ENCODE results near the gene DPH6.

The DPH6 gene

DNA sequence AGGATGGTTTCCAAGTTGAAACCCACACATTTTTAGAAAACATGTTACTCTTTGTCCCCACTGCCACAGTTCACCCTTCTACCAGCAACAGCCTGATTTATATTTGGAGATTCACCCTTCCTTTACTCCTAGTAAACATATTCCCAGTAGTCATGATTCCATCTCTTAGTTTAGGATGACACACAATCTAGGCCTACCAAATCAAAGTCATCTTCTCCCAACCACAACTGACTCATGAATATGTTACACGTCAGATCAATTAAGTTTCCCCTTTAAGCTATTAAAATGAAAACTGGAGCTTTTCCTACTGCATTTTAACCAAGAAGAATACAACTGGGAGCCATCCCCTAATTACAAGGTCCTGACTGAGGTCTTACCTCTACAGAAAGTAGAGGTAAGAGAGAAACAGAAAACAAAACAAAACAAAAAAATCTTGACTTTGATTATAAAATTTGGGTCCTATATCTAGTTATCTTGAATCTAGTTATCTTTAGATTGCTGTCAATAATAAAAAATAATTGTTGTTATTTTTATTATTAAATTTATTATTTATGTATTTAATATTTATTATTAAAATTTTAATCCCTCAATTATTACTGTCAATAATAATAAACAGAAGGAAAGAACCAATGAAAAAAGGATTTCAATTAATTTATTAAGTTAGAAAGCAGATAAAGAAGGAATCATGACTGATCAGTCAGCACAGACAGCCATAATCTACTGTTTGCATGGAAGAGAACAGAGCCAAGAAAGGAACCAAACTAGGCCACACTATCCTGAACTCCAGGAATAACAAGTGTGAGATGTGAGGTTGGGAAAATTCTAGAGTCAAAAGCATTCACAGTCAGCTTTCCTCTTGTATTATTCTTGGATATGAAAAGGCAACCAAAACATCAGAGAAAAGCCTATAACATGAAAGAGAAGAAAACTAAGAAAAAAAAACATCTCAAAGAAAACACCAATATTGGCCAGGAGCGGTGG is 12.5 kb downstream of the DPH6 start:
- no peak overlapping the region for H3K27ac ChIP-seq (ENCODE audit: low read depth, low read length)
- H3K36me3 ChIP-seq (ENCODE audit: control insufficient read depth, insufficient read depth, low read length): no peaks in the 10 kb centered on the region

GRCh38 chr15:35530698-35531097 is 15.3 kb downstream of the DPH6 start:
- no peaks in the 10 kb centered on the region for H3K27me3 ChIP-seq (ENCODE audit: control insufficient read depth, insufficient read depth, low read length)
- H3K36me3 ChIP-seq (ENCODE audit: control insufficient read depth, insufficient read depth, low read length): no peaks in the 10 kb centered on the region
- H3K9ac ChIP-seq (ENCODE audit: low read length): no peak overlapping the region
- no peak overlapping the region for H3K27ac ChIP-seq (ENCODE audit: low read depth, low read length)
- no peaks in the 10 kb centered on the region for H3K4me1 ChIP-seq (ENCODE audit: control insufficient read depth, insufficient read depth, low read length)
- no peak overlapping the region for H3K4me3 ChIP-seq (ENCODE audit: low read length)

More for the DNA sequence above, 12.5 kb downstream of the DPH6 start:
- Histone ChIP-seq H3K4me3 (ENCODE audit: low read length) (no peak overlapping the region), H3K9ac (ENCODE audit: low read length) (no peak overlapping the region), H3K27me3 (ENCODE audit: control insufficient read depth, insufficient read depth, low read length) (no peaks in the 10 kb centered on the region), H3K4me1 (ENCODE audit: control insufficient read depth, insufficient read depth, low read length) (no peaks in the 10 kb centered on the region)

GRCh38 chr15:35529784-35530183 is 16.2 kb downstream of the DPH6 start:
- Histone ChIP-seq H3K4me3 (ENCODE audit: low read length) (no peak overlapping the region), H3K27me3 (ENCODE audit: control insufficient read depth, insufficient read depth, low read length) (no peaks in the 10 kb centered on the region), H3K36me3 (ENCODE audit: control insufficient read depth, insufficient read depth, low read length) (no peaks in the 10 kb centered on the region), H3K27ac (ENCODE audit: low read depth, low read length) (no peak overlapping the region), H3K4me1 (ENCODE audit: control insufficient read depth, insufficient read depth, low read length) (no peaks in the 10 kb centered on the region), H3K9ac (ENCODE audit: low read length) (no peak overlapping the region)

- Histone ChIP-seq H3K4me1 (ENCODE audit: control insufficient read depth, insufficient read depth, low read length) (no peaks in the 10 kb centered on the region), H3K36me3 (ENCODE audit: control insufficient read depth, insufficient read depth, low read length) (no peaks in the 10 kb centered on the region), H3K27ac (ENCODE audit: low read depth, low read length) (no peak overlapping the region), H3K4me3 (ENCODE audit: low read length) (no peak overlapping the region), H3K27me3 (ENCODE audit: control insufficient read depth, insufficient read depth, low read length) (no peaks in the 10 kb centered on the region), H3K9ac (ENCODE audit: low read length) (no peak overlapping the region)
Measured at GRCh38 chr15:35522061-35522460, 23.9 kb downstream of the DPH6 start.

GRCh38 chr15:35519541-35520149 is 26.3 kb downstream of the DPH6 start:
- H3K4me3 ChIP-seq (ENCODE audit: low read length): no peak overlapping the region
- H3K36me3 ChIP-seq (ENCODE audit: control insufficient read depth, insufficient read depth, low read length): no peaks in the 10 kb centered on the region
- no peaks in the 10 kb centered on the region for H3K27me3 ChIP-seq (ENCODE audit: control insufficient read depth, insufficient read depth, low read length)
- H3K4me1 ChIP-seq (ENCODE audit: control insufficient read depth, insufficient read depth, low read length): no peaks in the 10 kb centered on the region
- no peak overlapping the region for H3K27ac ChIP-seq (ENCODE audit: low read depth, low read length)
- no peak overlapping the region for H3K9ac ChIP-seq (ENCODE audit: low read length)

- Histone ChIP-seq H3K9ac (ENCODE audit: low read length) (no peak overlapping the region), H3K36me3 (ENCODE audit: control insufficient read depth, insufficient read depth, low read length) (no peaks in the 10 kb centered on the region), H3K4me3 (ENCODE audit: low read length) (no peak overlapping the region), H3K4me1 (ENCODE audit: control insufficient read depth, insufficient read depth, low read length) (no peaks in the 10 kb centered on the region), H3K27me3 (ENCODE audit: control insufficient read depth, insufficient read depth, low read length) (no peaks in the 10 kb centered on the region), H3K27ac (ENCODE audit: low read depth, low read length) (no peak overlapping the region)
Measured at GRCh38 chr15:35519052-35519451, 26.9 kb downstream of the DPH6 start.

- Histone ChIP-seq H3K4me3 (ENCODE audit: low read length) (no peak overlapping the region), H3K27ac (ENCODE audit: low read depth, low read length) (no peak overlapping the region), H3K9ac (ENCODE audit: low read length) (no peak overlapping the region)
Measured at GRCh38 chr15:35514759-35515158, 31.2 kb downstream of the DPH6 start.

DNA sequence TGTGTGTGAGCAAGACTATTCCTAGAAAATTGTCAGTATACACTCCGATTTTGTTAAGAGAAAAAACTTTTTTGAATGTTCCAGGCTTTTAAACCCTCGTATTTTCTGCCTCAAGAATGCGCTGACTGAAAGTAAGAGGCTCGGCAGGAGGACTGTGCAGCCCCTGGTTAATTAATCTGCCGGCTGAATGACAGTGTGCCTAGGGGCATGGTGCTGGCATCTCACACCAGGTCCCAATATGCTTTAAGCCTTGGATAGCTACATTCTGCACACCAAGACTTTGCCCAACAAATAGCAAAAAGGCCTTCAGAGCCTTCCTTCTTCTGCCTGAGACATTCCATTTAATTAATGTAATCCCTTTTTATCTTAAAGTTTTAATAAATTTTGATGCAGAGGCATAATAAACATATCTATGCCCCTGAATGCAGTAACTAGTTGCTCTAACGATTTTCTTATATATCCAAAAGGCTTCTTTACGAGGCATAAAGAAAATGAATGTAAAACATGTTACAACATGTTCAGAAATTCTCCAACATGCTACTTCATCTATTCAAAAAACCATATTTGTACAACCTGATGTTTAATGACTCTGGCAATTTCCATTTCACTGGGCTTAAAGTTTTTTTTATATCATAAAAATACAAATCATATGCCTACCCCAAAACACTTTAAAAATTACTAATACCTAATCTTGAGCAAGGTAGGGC is 37.9 kb downstream of the DPH6 start:
- no peak overlapping the region for H3K9ac ChIP-seq (ENCODE audit: low read length)
- H3K4me3 ChIP-seq (ENCODE audit: low read length): no peak overlapping the region
- H3K27ac ChIP-seq (ENCODE audit: low read depth, low read length): peak overlapping the region; percentile 30
- no peaks in the 10 kb centered on the region for H3K36me3 ChIP-seq (ENCODE audit: control insufficient read depth, insufficient read depth, low read length)
- no peaks in the 10 kb centered on the region for H3K4me1 ChIP-seq (ENCODE audit: control insufficient read depth, insufficient read depth, low read length)
- H3K27me3 ChIP-seq (ENCODE audit: control insufficient read depth, insufficient read depth, low read length): no peaks in the 10 kb centered on the region

More at GRCh38 chr15:35514759-35515158, 31.2 kb downstream of the DPH6 start:
- H3K36me3 ChIP-seq (ENCODE audit: control insufficient read depth, insufficient read depth, low read length): no peaks in the 10 kb centered on the region
- H3K4me1 ChIP-seq (ENCODE audit: control insufficient read depth, insufficient read depth, low read length): no peaks in the 10 kb centered on the region
- no peaks in the 10 kb centered on the region for H3K27me3 ChIP-seq (ENCODE audit: control insufficient read depth, insufficient read depth, low read length)

DNA sequence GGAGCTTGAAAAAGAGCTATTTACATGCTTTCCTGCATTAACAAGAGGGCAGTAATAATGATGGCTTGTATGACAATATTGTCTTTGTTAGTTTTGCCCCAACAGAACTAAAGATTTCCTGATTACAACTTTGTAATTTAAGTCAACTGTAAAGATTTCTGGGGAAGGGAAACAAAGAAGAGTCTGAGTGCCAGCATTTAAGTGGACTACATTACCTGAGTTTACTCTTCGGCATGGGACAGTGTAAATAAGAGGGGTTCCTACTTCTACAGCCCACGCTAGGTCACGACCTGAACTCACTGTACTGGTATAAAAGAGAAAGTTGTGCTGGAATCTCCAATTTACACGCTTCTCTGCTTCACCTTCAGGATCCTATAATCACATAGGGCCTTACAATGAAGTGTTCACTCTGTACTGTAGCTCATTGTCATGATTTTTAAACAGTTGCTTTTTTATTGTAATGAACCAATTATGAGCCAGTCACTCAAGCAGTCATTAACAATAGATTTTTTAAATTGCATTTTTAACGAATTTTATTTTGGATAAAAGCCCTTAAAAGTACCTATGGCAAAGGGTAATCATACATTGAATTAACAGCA is 39.6 kb downstream of the DPH6 start:
- H3K27ac ChIP-seq (ENCODE audit: low read depth, low read length): no peak overlapping the region
- H3K27me3 ChIP-seq (ENCODE audit: control insufficient read depth, insufficient read depth, low read length): no peaks in the 10 kb centered on the region
- no peak overlapping the region for H3K9ac ChIP-seq (ENCODE audit: low read length)
- no peak overlapping the region for H3K4me3 ChIP-seq (ENCODE audit: low read length)
- no peaks in the 10 kb centered on the region for H3K36me3 ChIP-seq (ENCODE audit: control insufficient read depth, insufficient read depth, low read length)
- H3K4me1 ChIP-seq (ENCODE audit: control insufficient read depth, insufficient read depth, low read length): no peaks in the 10 kb centered on the region

- no peak overlapping the region for H3K4me3 ChIP-seq (ENCODE audit: low read length)
- no peaks in the 10 kb centered on the region for H3K4me1 ChIP-seq (ENCODE audit: control insufficient read depth, insufficient read depth, low read length)
- no peaks in the 10 kb centered on the region for H3K36me3 ChIP-seq (ENCODE audit: control insufficient read depth, insufficient read depth, low read length)
- no peak overlapping the region for H3K9ac ChIP-seq (ENCODE audit: low read length)
- no peaks in the 10 kb centered on the region for H3K27me3 ChIP-seq (ENCODE audit: control insufficient read depth, insufficient read depth, low read length)
- no peak overlapping the region for H3K27ac ChIP-seq (ENCODE audit: low read depth, low read length)
Measured at GRCh38 chr15:35505809-35506208, 40.2 kb downstream of the DPH6 start.

DNA sequence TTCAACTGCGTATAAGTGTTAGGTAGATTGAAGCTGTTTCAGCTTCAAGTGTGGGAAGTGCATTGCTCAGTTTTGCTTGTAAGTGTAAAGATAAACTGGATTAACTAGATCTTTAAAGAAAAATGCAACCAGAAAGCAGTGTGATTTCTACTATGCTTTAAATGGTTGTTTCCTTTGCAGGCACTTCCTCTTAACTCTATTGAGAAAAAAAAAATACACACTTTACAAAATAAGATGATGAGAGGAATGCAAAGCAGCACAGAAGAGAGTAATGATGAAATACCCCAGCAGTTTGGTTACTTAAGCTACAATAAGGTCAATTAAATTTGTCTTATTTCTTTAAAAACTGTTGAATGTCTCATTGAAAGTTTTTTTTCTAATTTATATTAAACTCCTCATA is 40.8 kb downstream of the DPH6 start:
- H3K9ac ChIP-seq (ENCODE audit: low read length): no peak overlapping the region
- H3K27ac ChIP-seq (ENCODE audit: low read depth, low read length): no peak overlapping the region
- no peaks in the 10 kb centered on the region for H3K36me3 ChIP-seq (ENCODE audit: control insufficient read depth, insufficient read depth, low read length)
- H3K4me1 ChIP-seq (ENCODE audit: control insufficient read depth, insufficient read depth, low read length): no peaks in the 10 kb centered on the region
- H3K4me3 ChIP-seq (ENCODE audit: low read length): no peak overlapping the region
- no peaks in the 10 kb centered on the region for H3K27me3 ChIP-seq (ENCODE audit: control insufficient read depth, insufficient read depth, low read length)

DNA sequence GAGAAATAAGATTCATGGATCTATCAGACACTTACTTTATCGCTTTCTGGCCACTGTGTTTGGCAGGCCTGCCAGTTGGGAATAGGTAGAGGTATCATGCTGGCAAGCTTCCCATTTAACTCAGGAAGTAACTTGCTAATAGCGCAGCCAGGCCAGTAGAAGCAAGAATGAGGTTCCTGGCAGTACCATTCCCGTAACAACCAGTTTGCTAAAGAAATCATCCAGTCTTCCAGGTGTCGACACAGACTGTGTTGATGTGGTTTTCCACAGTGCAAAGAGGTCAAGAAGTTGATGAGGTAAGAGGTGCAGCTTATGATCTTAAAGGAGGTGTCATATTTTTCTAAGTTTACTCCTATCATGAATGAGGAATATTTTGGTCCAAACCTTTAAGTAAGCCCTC is 46.2 kb downstream of the DPH6 start:
- H3K27me3 ChIP-seq (ENCODE audit: control insufficient read depth, insufficient read depth, low read length): no peaks in the 10 kb centered on the region
- no peaks in the 10 kb centered on the region for H3K36me3 ChIP-seq (ENCODE audit: control insufficient read depth, insufficient read depth, low read length)
- H3K4me3 ChIP-seq (ENCODE audit: low read length): no peak overlapping the region
- no peak overlapping the region for H3K27ac ChIP-seq (ENCODE audit: low read depth, low read length)
- no peaks in the 10 kb centered on the region for H3K4me1 ChIP-seq (ENCODE audit: control insufficient read depth, insufficient read depth, low read length)
- no peak overlapping the region for H3K9ac ChIP-seq (ENCODE audit: low read length)

Measured in rectal smooth muscle tissue (tissue), 1 donor.